CD4-positive, alpha-beta T cell (primary cell): ENCODE measurements around the gene ADGRV1. TPM values are rescaled to one million over a fixed set of nuclear protein-coding genes. Genes with fewer than 3 reads are reported as not detected.

Experiments
- ATAC-seq: fragments of 200-7000 bp; cut with Tn5 transposase; one replicate; pipeline ENCODE4 v1.10.0; 2022; ENCODE audit warnings: mild to moderate bottlenecking; ENCODE audit not compliant: poor library complexity
- CTCF ChIA-PET: fragments of 350-600 bp; sonication (Branson Sonifier 250); formaldehyde crosslinking; loops from one replicate; lab custom pipeline; 2021; ENCODE audit warnings: antibody characterized with exemption, inconsistent platforms; lab: Charles Lee
- POLR2A ChIA-PET: fragments of 350-600 bp; sonication (Branson Sonifier 250); formaldehyde crosslinking; loops from one replicate; lab custom pipeline; 2021; ENCODE audit warnings: antibody characterized with exemption, inconsistent platforms; lab: Charles Lee
- DNase-seq, 14 experiments: peaks; one replicate each; pipeline ENCODE4 v3.0.0-alpha.2; 2013 to 2020; ENCODE audit warnings: mixed read lengths in 2 of 14
- H3K27ac ChIP-seq, 2 donors: one replicate each; pipeline versions ENCODE4 v1.5.1 to v1.7.0; 2013; ENCODE audit warnings: low read length in 2 of 2, low read depth in 1 of 2, mild to moderate bottlenecking in 1 of 2
- H3K27me3 ChIP-seq, 2 experiments: 1 replicate in 1 of 2; 2 replicates in 1 of 2; pipeline versions ENCODE4 v1.6.1 to v1.7.0; 2013; ENCODE audit warnings: low read length in 2 of 2, control low read depth in 1 of 2, mild to moderate bottlenecking in 1 of 2, moderate library complexity in 1 of 2; ENCODE audit not compliant: insufficient read depth in 2 of 2, control insufficient read depth in 1 of 2
- H3K36me3 ChIP-seq: one replicate; pipeline ENCODE4 v1.6.1; 2013; ENCODE audit warnings: low read length, control low read depth; ENCODE audit not compliant: insufficient read depth
- H3K4me1 ChIP-seq: one replicate; pipeline ENCODE4 v1.6.1; 2013; ENCODE audit warnings: low read length, control low read depth; ENCODE audit not compliant: insufficient read depth
- H3K4me3 ChIP-seq: one replicate; pipeline ENCODE4 v1.5.1; 2013; ENCODE audit warnings: mild to moderate bottlenecking, low read length, moderate library complexity
- H3K9me3 ChIP-seq, 2 experiments: 1 replicate in 1 of 2; 2 replicates in 1 of 2; pipeline versions ENCODE4 v1.6.1 to v1.7.0; 2013; ENCODE audit warnings: low read length in 2 of 2, mild to moderate bottlenecking in 2 of 2, control low read depth in 1 of 2, moderate library complexity in 1 of 2; ENCODE audit not compliant: control insufficient read depth in 1 of 2, insufficient read depth in 1 of 2
- H3K27ac Mint-ChIP-seq: one replicate; pipeline ENCODE4 v1.8.0; 2020; ENCODE audit warnings: mixed read lengths
- H3K27me3 Mint-ChIP-seq: one replicate; pipeline ENCODE4 v1.8.0; 2021; ENCODE audit warnings: mixed read lengths
- H3K36me3 Mint-ChIP-seq: one replicate; pipeline ENCODE4 v1.8.0; 2021; ENCODE audit warnings: low read depth, mixed read lengths
- H3K4me1 Mint-ChIP-seq: one replicate; pipeline ENCODE4 v1.8.0; 2021; ENCODE audit warnings: low read depth, mixed read lengths
- H3K4me3 Mint-ChIP-seq: one replicate; pipeline ENCODE4 v1.8.0; 2020; ENCODE audit warnings: mild to moderate bottlenecking, mixed read lengths
- H3K9me3 Mint-ChIP-seq: one replicate; pipeline ENCODE4 v1.8.0; 2020; ENCODE audit warnings: mixed read lengths
- intact Hi-C, 2 experiments: fragments of 100-400 bp; cut with DNase I in 1 of 2; cut with micrococcal nuclease in 1 of 2; formaldehyde crosslinking; loops; one replicate each; pipeline versions ENCODE4 v1.15.1 to v1.9.0; 2023 to 2025; cut with DNase I, micrococcal nuclease
- total RNA-seq, 174 experiments: library from RNA in 2 of 174; stranded (reverse) in 2 of 174; gene quantifications; one replicate each; pipeline ENCODE4 v1.2.3 and lab custom pipeline; 2021 to 2026
- TF ChIP-seq, protein P1 (sequence below): fragments of 200-600 bp; IDR thresholded peaks from one replicate; pipeline ENCODE4 v1.8.0; 2022; ENCODE audit warnings: antibody characterized with exemption, mild to moderate bottlenecking

ADGRV1 gene
- total RNA-seq, 2 experiments from 2014 or later, result 0.81 to 1.2 TPM

DNA sequence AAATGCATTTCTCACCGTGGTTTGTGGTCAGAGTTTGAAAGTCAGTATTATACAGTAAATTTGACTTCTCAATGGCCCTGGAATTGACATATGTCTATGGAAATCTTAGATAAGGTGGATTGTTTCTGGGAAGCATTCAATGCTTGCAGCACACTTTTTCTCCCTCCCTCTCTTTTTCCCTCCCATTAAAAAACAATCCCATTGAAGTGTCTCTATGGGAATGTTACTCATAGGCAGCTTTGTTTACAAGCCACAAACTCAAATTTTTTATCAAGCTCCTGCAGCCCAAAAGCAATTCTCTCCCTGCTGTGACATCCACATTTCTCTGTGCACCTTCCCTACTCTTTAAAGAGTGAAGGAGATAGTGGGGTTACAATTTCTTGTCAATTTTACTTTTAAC, 532.4 kb downstream of the ADGRV1 start:
- no peak overlapping the region for H3K4me3 ChIP-seq
- H3K27ac ChIP-seq, result no peak overlapping the region
- no peaks in the 10 kb centered on the region for H3K27me3 ChIP-seq
- CTCF ChIA-PET, result no interaction called here
- ATAC-seq (no peak), DNase-seq (no peak)
- H3K27ac Mint-ChIP-seq, result no peak overlapping the region
- intact Hi-C loops, result no loop called here
- H3K36me3 Mint-ChIP-seq, result no peaks in the 10 kb centered on the region
- TF ChIP-seq, protein P1, sequence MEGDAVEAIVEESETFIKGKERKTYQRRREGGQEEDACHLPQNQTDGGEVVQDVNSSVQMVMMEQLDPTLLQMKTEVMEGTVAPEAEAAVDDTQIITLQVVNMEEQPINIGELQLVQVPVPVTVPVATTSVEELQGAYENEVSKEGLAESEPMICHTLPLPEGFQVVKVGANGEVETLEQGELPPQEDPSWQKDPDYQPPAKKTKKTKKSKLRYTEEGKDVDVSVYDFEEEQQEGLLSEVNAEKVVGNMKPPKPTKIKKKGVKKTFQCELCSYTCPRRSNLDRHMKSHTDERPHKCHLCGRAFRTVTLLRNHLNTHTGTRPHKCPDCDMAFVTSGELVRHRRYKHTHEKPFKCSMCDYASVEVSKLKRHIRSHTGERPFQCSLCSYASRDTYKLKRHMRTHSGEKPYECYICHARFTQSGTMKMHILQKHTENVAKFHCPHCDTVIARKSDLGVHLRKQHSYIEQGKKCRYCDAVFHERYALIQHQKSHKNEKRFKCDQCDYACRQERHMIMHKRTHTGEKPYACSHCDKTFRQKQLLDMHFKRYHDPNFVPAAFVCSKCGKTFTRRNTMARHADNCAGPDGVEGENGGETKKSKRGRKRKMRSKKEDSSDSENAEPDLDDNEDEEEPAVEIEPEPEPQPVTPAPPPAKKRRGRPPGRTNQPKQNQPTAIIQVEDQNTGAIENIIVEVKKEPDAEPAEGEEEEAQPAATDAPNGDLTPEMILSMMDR, result no peak
- H3K4me1 Mint-ChIP-seq, result no peaks in the 10 kb centered on the region
- no peaks in the 10 kb centered on the region for H3K4me1 ChIP-seq
- POLR2A ChIA-PET, result no interaction called here
- no peaks in the 10 kb centered on the region for H3K9me3 Mint-ChIP-seq
- no peaks in the 10 kb centered on the region for H3K36me3 ChIP-seq
- no peaks in the 10 kb centered on the region for H3K9me3 ChIP-seq
- H3K4me3 Mint-ChIP-seq, result no peak overlapping the region
- no peaks in the 10 kb centered on the region for H3K27me3 Mint-ChIP-seq

DNA sequence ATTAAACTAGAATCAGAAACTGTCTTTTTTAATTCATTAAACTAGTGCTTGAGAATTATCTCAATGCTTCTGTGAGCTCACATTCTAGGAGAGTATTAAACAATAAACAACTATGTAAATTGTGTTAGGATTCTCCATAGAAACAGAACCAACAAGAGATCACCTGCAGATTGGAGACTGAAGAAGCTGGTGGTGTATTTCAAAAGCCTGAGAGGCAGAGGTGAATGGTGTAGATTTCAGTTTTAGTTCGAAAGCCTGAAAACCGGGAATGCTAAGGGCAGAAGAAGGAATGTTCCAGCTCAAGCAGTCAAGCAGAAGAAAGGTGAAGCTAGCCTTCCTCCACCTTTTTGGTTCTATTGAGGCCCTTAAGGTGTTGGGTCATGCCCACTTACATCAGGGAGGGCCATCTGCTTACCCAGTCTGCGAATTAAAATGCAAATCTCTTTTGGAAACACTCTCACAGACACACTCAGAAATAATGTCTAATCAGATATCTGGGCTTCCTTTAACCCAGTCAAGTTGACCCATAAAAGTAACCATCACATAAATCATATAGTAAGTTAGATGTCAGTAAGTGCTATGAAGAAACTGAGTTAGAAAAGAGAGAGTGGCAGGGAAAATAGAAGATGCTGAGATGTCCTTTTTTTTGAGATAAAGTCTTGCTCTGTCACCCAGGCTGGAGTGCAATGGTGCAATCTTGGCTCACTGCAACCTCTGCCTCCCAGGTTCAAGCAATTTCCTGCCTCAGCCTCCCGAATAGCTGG, 533.1 kb downstream of the ADGRV1 start:
- Histone ChIP-seq H3K4me1 (no peaks in the 10 kb centered on the region), H3K27ac (no peak overlapping the region), H3K27me3 (no peaks in the 10 kb centered on the region), H3K36me3 (no peaks in the 10 kb centered on the region), H3K4me3 (no peak overlapping the region), H3K9me3 (no peaks in the 10 kb centered on the region)
- Mint-ChIP-seq H3K27me3 (no peaks in the 10 kb centered on the region), H3K36me3 (no peaks in the 10 kb centered on the region), H3K4me1 (no peaks in the 10 kb centered on the region), H3K27ac (no peak overlapping the region), H3K9me3 (no peaks in the 10 kb centered on the region), H3K4me3 (no peak overlapping the region)
- TF ChIP-seq, protein P1, result no peak
- ChIA-PET CTCF (no interaction called here), POLR2A (no interaction called here)
- DNase-seq, result no peak
- ATAC-seq, result no peak
- intact Hi-C loops, result no loop called here

DNA sequence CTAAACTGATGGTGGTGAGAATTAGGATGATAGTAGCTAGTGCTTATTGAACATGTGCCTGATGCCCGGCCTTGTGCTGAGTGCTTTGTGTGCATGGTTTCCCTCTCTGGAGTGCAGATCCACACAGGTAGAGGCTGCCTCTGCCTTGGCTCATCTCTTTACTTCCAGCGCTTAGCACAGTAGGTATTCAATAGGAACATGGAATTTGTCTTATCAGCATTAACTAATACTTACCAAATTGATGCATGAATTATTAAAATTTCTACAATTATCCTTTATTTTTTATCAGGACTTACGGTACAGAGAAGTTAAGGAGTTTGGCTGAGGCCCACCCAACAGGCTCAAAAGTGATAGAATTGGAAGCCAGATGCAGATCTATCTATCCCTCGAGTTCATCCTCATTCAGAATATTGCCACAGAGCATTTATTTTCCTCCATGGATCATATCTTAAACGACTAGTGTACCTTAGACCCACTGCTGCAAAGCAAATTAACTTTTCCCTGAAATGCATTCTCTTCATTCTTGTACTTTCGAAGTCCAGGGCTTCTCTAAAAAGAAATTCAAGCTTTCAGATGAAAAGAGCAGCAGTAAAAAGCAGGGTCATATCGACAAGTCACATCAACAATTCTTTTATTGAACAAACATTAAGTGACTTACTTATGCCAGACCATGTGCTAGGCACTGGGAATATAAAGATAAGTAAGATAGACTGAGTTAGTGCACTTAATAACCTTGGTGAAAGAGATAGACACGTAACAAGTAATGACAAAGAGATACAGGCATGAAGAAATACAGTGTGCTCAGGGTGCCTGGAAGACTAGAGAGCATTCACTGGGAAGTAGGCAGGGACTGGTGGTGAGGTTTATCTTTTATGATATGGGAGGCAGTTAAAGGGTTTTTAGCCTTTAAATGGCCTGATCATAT, 534.5 kb downstream of the ADGRV1 start:
- H3K27ac ChIP-seq, result no peak overlapping the region
- ChIA-PET CTCF (no interaction called here), POLR2A (no interaction called here)
- Mint-ChIP-seq H3K27me3 (no peaks in the 10 kb centered on the region), H3K4me1 (no peaks in the 10 kb centered on the region), H3K36me3 (no peaks in the 10 kb centered on the region), H3K9me3 (no peaks in the 10 kb centered on the region), H3K27ac (no peak overlapping the region), H3K4me3 (no peak overlapping the region)
- H3K9me3 ChIP-seq, result no peaks in the 10 kb centered on the region
- ATAC-seq, result no peak
- DNase-seq, result no peak
- no peaks in the 10 kb centered on the region for H3K36me3 ChIP-seq
- no peaks in the 10 kb centered on the region for H3K4me1 ChIP-seq
- intact Hi-C loops, result no loop called here
- H3K4me3 ChIP-seq, result no peak overlapping the region
- TF ChIP-seq, protein P1, result no peak
- no peaks in the 10 kb centered on the region for H3K27me3 ChIP-seq
